ENCODE measurements around the gene LSM14A.
A peak's percentile ranks its signal among the peaks of the same experiment; 100 is the strongest.
"Not testable (repeated sequence)": the region's sequence is repeated elsewhere in the genome, so short reads cannot be mapped to it uniquely, and the experiment has no call there.

LSM14A gene

GRCh38 chr19:34165295-34165738 is 7.0 kb upstream of the LSM14A start:
- no peaks in the 10 kb centered on the region for H3F3A ChIP-seq (ENCODE audit: insufficient read depth)
- no peaks in the 10 kb centered on the region for H3K79me2 ChIP-seq (ENCODE audit: insufficient read depth, low read length)
- H2AFZ ChIP-seq (ENCODE audit: low read depth, low read length, severe bottlenecking), result no peak overlapping the region
- no peaks in the 10 kb centered on the region for H3K9me2 ChIP-seq (replicated peaks; ENCODE audit: insufficient read depth, low read length)
- H3K9ac ChIP-seq (ENCODE audit: low read length), result no peak overlapping the region
- H3K4me3 ChIP-seq (ENCODE audit: insufficient read depth, low read length, poor library complexity, severe bottlenecking), result no peak overlapping the region
- H3K4me2 ChIP-seq (ENCODE audit: low read depth, low read length, poor library complexity, severe bottlenecking), result no peak overlapping the region
- H3K27me3 ChIP-seq (ENCODE audit: low read length), result no peaks in the 10 kb centered on the region
- H3K9me3 ChIP-seq (ENCODE audit: insufficient read depth, low read length), result no peaks in the 10 kb centered on the region
- no peak overlapping the region for H3K27ac ChIP-seq (ENCODE audit: low read depth, low read length)
- no peaks in the 10 kb centered on the region for H4K20me1 ChIP-seq (ENCODE audit: low read depth, low read length)
- H3K36me3 ChIP-seq (ENCODE audit: low read length), result no peaks in the 10 kb centered on the region
- TF ChIP-seq EZH2phosphoT487 (conservative IDR thresholded peaks at IDR 0.05; ENCODE audit: low read length) (no peak), CTCF (IDR thresholded peaks at IDR 0.05; ENCODE audit: insufficient read depth, low read length, poor library complexity, severe bottlenecking) (no peak)

DNA sequence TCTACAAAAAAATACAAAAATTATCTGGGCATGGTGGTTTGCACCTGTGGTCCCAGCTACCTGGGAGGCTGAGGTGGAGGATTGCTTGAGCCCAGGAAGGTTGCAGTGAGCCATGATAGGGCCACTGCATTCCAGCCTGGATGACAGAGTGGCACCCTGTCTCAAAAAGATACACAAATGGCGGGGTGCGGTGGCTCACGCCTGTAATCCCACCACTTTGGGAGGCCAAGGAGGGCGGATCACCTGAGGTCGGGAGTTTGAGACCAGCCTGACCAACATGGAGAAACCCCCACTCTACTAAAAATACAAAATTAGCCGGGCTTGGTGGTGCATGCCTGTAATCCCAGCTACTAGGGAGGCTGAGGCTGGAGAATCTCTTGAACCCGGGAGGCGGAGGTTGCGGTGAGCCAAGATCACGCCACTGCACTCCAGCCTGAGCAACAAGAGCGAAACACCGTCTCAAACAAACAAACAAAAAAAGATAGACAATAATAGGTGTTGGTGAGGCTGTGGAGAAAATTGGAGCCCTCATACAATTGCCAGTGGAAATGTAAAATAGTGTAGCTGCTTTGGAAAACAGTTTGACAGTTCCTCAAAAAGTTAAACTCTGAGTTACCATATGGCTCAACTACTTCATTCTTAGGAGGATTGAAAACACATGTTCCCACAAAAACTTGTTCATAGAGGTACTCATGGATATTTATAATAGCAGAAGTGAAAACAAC is 2.7 kb upstream of the LSM14A start:
- not testable (repeated sequence) for H3K9ac ChIP-seq (ENCODE audit: low read length); H3K4me2 ChIP-seq (ENCODE audit: low read depth, low read length, poor library complexity, severe bottlenecking); H3K9me2 ChIP-seq (replicated peaks; ENCODE audit: insufficient read depth, low read length); H3K27ac ChIP-seq (ENCODE audit: low read depth, low read length); H4K20me1 ChIP-seq (ENCODE audit: low read depth, low read length); H3K4me3 ChIP-seq (ENCODE audit: insufficient read depth, low read length, poor library complexity, severe bottlenecking); H3K27me3 ChIP-seq (ENCODE audit: low read length); H2AFZ ChIP-seq (ENCODE audit: low read depth, low read length, severe bottlenecking); H3K36me3 ChIP-seq (ENCODE audit: low read length); H3K9me3 ChIP-seq (ENCODE audit: insufficient read depth, low read length)
- Histone ChIP-seq H3K79me2 (ENCODE audit: insufficient read depth, low read length) (peaks cover 23% of the 10 kb centered on the region), H3F3A (ENCODE audit: insufficient read depth) (peaks cover 11% of the 10 kb centered on the region)

GRCh38 chr19:34171539-34171876 is 796 bp upstream of the LSM14A start:
- Histone ChIP-seq H3K9me3 (ENCODE audit: insufficient read depth, low read length) (no peaks in the 10 kb centered on the region), H3K4me3 (ENCODE audit: insufficient read depth, low read length, poor library complexity, severe bottlenecking) (peak overlapping the region; percentile 70), H4K20me1 (ENCODE audit: low read depth, low read length) (peaks cover 17% of the 10 kb centered on the region), H3F3A (ENCODE audit: insufficient read depth) (peaks cover 16% of the 10 kb centered on the region), H3K27me3 (ENCODE audit: low read length) (no peaks in the 10 kb centered on the region), H3K36me3 (ENCODE audit: low read length) (peaks cover 11% of the 10 kb centered on the region), H3K9me2 (replicated peaks; ENCODE audit: insufficient read depth, low read length) (no peaks in the 10 kb centered on the region), H3K27ac (ENCODE audit: low read depth, low read length) (peak overlapping the region; percentile 82), H3K4me2 (ENCODE audit: low read depth, low read length, poor library complexity, severe bottlenecking) (peak overlapping the region; percentile 97), H3K9ac (ENCODE audit: low read length) (peak overlapping the region; percentile 99), H2AFZ (ENCODE audit: low read depth, low read length, severe bottlenecking) (peak overlapping the region; percentile 70), H3K79me2 (ENCODE audit: insufficient read depth, low read length) (peaks cover 41% of the 10 kb centered on the region)
- no peak for TF ChIP-seq EZH2phosphoT487 (conservative IDR thresholded peaks at IDR 0.05; ENCODE audit: low read length)
- no peak for TF ChIP-seq CTCF (IDR thresholded peaks at IDR 0.05; ENCODE audit: insufficient read depth, low read length, poor library complexity, severe bottlenecking)

- H3K27me3 ChIP-seq (ENCODE audit: low read length), result no peaks in the 10 kb centered on the region
These were observed 423 bp downstream of the LSM14A start for GRCh38 chr19:34172661-34173192.

More at GRCh38 chr19:34172661-34173192, 423 bp downstream of the LSM14A start:
- H3K4me2 ChIP-seq (ENCODE audit: low read depth, low read length, poor library complexity, severe bottlenecking), result peak overlapping the region; percentile 97
- H2AFZ ChIP-seq (ENCODE audit: low read depth, low read length, severe bottlenecking), result peak overlapping the region; percentile 30
- peak overlapping the region; percentile 99 for H3K9ac ChIP-seq (ENCODE audit: low read length)
- peak overlapping the region; percentile 70 for H3K4me3 ChIP-seq (ENCODE audit: insufficient read depth, low read length, poor library complexity, severe bottlenecking)
- TF ChIP-seq EZH2phosphoT487 (conservative IDR thresholded peaks at IDR 0.05; ENCODE audit: low read length) (no peak), CTCF (IDR thresholded peaks at IDR 0.05; ENCODE audit: insufficient read depth, low read length, poor library complexity, severe bottlenecking) (no peak)
- H3F3A ChIP-seq (ENCODE audit: insufficient read depth), result peaks cover 25% of the 10 kb centered on the region
- H3K9me3 ChIP-seq (ENCODE audit: insufficient read depth, low read length), result no peaks in the 10 kb centered on the region
- H4K20me1 ChIP-seq (ENCODE audit: low read depth, low read length), result peaks cover 28% of the 10 kb centered on the region
- no peaks in the 10 kb centered on the region for H3K9me2 ChIP-seq (replicated peaks; ENCODE audit: insufficient read depth, low read length)
- peaks cover 53% of the 10 kb centered on the region for H3K79me2 ChIP-seq (ENCODE audit: insufficient read depth, low read length)
- H3K27ac ChIP-seq (ENCODE audit: low read depth, low read length), result peak overlapping the region; percentile 82
- peaks cover 11% of the 10 kb centered on the region for H3K36me3 ChIP-seq (ENCODE audit: low read length)

All from SU-DHL-6 (cell line).